Thyroid gland (tissue), 4 donors: ENCODE results near the gene URM1.
A peak's percentile ranks its signal among the peaks of the same experiment; 100 is the strongest.

ENCODE experiments used
- POLR2A ChIP-seq, 2 donors: fragments of 450-650 bp; IDR thresholded peaks; one replicate each; pipeline ENCODE4 v1.6.1; 2017; ENCODE audit warnings: antibody characterized with exemption in 2 of 2, mild to moderate bottlenecking in 2 of 2, moderate library complexity in 1 of 2
- TF ChIP-seq, protein P1 (sequence below), 6 experiments: fragments of 200-600 bp in 3 of 6; fragments of 450-650 bp in 3 of 6; sonication (generic) in 3 of 6; IDR thresholded peaks; one replicate each; pipeline ENCODE4 v1.5.1; 2016 to 2019; ENCODE audit warnings: antibody characterized with exemption in 6 of 6, mild to moderate bottlenecking in 2 of 6, inconsistent platforms in 1 of 6, moderate library complexity in 1 of 6

DNA sequence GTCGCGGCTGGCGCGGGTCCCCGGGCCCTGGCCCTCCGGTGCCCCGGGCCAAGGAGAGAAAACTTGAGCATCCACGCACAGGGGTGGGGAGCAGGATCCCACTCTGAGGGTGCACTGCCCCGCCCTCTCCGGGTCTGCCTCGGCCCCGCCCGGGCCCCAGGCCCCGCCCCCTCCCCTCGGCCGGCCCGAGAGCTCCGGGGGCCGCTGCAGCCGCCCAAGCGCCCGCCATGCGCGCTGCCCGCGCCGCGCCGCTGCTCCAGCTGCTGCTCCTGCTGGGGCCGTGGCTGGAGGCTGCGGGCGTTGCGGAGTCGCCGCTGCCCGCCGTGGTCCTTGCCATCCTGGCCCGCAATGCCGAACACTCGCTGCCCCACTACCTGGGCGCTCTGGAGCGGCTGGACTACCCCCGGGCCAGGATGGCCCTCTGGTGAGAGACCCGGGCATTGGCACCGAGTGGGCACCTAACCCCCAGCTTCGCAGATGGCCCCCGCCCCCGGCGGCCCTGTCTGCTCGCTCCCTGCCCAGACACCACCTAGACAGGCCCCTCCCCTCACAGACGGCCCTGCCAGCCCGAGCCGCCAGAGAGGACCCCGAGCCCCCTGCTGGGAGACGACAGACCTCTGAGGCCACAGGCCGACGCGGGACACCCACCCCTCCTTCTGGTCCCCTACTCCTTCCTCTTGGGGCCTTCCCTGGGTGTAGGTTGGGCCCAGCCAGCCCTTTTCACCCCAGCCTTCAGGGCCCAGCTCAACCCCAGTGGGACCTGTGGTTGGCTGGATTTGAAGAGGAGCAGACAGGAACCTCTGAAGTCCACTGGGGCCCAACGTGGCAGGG, 49.7 kb downstream of the URM1 start, which contains the start of gene CERCAM:
- TF ChIP-seq, protein P1, sequence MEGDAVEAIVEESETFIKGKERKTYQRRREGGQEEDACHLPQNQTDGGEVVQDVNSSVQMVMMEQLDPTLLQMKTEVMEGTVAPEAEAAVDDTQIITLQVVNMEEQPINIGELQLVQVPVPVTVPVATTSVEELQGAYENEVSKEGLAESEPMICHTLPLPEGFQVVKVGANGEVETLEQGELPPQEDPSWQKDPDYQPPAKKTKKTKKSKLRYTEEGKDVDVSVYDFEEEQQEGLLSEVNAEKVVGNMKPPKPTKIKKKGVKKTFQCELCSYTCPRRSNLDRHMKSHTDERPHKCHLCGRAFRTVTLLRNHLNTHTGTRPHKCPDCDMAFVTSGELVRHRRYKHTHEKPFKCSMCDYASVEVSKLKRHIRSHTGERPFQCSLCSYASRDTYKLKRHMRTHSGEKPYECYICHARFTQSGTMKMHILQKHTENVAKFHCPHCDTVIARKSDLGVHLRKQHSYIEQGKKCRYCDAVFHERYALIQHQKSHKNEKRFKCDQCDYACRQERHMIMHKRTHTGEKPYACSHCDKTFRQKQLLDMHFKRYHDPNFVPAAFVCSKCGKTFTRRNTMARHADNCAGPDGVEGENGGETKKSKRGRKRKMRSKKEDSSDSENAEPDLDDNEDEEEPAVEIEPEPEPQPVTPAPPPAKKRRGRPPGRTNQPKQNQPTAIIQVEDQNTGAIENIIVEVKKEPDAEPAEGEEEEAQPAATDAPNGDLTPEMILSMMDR (IDR thresholded peaks at IDR 0.05) = peak in 2 of 6 experiments; percentile 1 to 21
- peak in 1 of 2 donors; percentile 41 for TF ChIP-seq POLR2A (IDR thresholded peaks at IDR 0.05)
